HG03097 (cell line): Measurements from ENCODE around the gene GTF3C5.
"Not testable (repeated sequence)": the region's sequence is repeated elsewhere in the genome, so short reads cannot be mapped to it uniquely, and the experiment has no call there.

Experiments
- ATAC-seq: cut with Tn5 transposase; IDR thresholded peaks from one replicate; pipeline ENCODE4 v1.9.1; 2021; ENCODE audit not compliant: unreplicated experiment, low FRiP score

GTF3C5 gene

DNA sequence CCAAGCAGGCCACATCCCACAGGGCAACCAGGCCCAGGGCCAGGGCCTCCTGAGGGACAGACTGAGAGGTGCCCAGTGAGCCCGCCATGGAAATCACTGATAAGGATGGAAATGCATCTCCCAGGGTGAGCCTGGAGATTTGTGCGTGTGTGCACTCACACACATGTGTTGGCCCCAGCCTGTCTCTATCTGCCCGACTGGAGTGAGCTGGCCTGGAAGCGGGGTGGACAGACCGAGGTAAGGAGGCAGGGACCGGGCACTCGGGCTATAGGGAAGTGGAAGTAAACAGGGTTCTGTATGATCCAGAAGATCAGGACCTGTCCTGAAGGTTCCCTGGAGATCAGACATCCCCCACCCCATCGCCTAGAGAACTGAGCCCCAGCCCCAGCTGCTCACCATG, 34.9 kb upstream of the GTF3C5 start:
- ATAC-seq = no peak

DNA sequence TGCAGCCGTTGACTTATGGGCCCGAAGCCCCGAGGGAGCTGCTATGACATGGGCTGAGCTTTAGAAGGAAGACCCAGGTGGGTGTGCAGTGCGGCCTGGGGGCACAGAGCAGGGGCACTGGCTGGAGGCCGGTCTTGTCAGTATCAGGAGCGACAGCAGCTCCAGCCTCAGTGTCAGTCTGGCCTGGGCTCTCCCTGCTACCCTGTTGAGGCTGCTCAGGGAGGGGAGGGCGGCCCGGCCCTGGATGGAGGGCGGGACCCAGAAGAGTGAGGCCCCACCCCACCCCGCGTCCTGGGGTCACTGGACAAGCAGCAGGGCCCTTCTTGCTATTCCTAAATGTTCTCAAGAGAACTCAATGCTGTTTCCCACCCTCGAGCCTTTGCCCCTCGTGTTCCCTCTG, 34.3 kb upstream of the GTF3C5 start:
- no peak for ATAC-seq

DNA sequence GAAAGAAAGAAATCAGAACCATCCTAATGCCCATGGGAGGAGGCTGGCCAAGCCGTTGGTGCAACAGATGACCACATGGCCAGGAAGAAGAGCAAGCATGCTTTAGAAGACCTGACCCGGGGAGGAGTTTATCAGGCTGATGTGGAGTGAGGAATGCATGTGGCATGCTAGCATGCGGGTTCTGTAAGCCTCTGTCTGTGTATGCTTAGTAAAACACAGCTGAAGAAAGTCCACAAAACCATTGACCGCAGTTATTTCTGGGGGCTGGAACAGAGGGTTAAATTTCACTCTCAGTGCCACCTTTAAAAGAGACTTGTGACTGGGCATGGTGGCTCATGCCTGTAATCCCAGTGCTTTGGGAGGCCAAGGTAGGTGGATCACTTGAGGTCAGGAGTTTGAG, 33.2 kb upstream of the GTF3C5 start:
- ATAC-seq = no peak

DNA sequence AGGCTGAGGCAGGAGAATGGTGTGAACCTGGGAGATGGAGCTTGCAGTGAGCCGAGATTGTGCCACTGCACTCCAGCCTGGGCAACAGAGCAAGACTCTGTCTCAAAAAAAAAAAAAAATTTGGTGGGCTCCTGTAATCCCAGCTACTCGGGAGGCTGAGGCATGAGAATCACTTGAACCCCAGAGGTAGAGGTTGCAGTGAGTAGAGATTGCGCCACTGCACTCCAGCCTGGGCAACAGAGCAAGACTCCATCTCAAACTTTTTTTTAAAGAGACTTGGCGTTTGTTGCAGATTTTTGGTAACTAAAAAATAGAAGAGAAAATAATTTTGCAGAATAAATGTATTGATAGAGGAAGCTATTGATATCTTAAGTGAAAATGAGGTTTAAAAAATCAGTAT, 32.6 kb upstream of the GTF3C5 start:
- not testable (repeated sequence) for ATAC-seq

DNA sequence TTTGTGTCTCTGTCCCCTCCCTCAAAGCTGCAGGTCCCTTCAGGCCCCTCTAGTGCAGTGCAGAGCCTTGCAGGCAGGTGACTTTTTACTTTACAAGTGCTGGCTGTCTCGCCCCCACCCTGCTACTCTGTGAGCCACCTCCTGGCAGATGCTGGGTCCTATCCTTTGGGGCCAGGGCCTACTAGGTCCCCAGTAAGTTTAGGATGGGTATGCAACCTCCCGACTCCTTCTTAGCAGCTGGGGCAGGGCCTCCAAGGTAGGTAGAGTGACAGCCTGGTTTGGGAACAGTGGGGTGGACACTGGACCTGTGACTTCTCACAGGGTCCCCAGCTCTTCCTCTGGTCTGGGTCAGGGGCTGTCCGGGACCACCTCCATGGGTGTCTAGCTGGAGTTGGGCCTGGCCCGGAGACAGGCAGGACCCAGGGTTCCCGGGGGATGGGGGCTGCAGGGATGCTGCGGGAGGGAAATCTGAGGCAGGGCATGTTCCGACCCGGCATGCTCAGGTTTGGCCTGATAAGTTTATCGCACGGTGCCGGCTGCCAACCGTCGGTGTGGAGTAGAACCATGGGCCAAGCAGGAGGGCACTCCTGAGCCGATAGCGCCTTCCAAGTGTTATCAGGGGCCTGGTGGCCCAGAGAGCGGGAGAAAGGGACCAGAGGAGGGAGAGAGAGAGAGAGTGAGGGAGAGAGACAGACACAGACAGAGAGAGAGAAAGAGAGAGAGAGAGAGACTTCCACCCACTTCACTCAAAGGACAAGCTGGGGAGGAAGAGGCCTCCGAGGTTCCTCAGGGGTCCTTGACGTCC, 31.8 kb upstream of the GTF3C5 start:
- no peak for ATAC-seq

DNA sequence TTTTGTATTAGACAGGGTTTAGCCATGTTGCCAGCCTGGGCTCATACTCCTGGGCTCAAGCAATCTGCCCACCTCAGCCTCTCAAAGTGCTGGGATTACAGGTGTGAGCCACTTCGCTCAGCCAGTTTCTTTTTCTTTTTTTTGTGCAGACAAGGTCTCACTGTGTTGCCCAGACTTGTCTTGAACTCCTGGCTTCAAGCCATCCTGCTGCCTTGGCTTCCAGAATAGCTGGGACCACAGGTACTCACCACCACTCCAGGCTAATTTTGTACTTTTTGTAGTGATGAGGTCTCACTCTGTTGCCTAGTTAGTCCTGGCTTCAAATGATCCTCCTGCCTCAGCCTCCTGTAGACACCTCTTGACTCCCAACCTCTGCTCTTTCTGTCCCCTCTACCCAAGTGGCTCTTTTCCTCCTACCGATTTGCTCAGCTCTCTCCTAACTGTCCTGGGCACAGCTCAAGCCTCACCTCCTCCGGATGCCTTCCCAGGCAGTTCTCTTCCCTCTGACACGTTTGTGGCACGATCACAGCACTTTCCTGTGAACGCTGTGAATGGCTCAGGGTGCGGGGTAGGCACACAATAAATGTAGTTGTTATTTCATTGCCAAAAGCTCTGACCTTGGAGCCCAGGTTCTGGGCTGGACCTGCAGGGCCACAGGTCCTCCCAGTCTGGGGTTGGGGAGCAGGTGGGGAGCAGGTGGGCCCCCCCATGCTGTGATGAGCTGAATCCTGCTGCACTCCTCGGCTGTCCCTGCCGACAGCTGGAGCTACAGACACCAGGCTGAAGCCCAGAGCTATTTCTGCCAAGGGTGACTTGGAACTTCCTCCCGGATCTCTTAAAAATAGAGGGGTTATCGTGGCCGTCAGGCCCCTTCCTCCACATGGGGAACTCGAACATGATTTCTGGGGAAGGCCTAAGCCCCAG, 28.4 kb upstream of the GTF3C5 start:
- ATAC-seq = no peak

DNA sequence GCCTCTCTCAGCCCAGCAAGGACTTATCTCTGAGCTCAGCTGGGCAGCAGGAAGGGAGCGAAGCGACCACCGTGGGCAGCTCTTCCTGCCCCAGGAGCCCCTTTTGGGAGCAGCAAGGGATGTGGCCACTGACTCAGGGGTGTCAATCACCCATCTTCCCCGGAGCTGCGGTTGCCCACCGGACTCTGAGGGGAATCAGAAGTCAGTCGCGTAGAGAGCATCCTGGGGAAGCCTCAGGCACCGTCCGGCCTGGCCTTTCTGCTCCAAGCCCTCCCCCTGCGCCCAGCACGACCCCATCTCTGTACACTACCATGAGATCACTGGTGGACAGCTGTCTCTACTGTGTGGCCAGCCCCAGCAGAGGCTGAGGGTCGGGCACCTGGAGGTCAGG, 27.7 kb upstream of the GTF3C5 start:
- ATAC-seq = no peak

DNA sequence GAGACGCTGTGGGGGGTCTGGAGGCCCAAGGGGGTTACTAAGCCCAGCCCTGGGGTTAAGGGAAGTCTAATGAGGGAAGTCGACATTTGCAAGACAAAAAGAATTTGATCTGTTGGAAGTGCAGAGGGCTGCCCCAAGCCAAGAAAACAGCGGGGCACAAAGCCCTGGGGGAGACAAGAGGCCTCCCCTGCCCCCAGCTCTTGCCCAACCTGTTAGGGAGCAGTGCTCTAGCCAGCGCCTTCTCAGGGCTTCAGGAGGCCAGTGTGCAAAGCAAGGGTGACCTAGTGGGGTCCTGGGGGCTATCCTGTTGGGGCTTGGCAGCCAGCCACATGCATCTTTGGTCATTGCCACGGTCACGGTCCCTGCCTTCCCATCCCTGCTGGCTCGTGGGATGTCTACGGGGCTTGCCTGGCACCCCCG, 27.1 kb upstream of the GTF3C5 start:
- ATAC-seq = no peak

DNA sequence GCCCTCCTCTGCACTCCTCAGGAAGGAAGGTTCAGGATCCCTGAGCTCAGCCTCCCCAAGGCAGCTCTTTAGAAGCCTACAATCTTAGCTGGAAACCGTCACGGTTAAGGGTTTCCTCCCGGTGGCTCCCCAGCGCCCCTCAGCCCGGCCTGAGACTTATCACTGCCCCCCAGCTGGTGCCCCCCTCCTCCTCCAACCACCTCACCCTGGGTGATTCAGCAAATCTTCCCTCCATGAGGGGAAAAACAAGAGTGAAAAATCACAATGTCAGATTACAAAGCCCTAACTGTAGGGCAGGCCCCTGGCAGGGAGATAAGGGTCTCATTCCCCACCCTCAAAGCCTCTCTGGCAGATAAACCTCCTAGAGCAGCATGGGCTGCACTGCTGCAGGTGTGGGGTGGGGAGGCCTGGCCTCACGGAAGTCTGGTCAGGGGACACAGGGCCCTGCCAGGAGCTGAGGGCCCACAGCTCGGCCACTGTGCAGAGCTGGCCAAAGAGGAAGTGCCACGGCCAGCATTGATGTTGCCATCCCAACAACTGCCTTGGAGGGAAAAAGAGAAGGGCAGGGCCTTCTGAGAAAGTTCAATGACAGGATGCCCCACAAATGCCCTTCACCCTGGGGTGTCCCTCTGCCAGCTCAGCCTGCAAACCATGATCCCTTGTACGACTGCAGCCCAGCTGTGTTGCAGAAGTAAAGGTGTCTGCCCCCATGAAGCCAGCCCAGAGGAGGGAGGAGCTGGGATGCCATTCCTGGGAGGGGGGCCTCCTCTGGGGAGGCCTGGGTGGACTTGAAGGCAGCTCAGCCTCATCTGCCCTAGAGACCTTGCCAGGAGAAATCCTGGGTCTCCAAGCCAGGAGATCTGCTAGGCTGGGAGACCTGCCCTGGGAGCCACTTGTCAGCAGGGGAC, 26.5 kb upstream of the GTF3C5 start:
- ATAC-seq = no peak

DNA sequence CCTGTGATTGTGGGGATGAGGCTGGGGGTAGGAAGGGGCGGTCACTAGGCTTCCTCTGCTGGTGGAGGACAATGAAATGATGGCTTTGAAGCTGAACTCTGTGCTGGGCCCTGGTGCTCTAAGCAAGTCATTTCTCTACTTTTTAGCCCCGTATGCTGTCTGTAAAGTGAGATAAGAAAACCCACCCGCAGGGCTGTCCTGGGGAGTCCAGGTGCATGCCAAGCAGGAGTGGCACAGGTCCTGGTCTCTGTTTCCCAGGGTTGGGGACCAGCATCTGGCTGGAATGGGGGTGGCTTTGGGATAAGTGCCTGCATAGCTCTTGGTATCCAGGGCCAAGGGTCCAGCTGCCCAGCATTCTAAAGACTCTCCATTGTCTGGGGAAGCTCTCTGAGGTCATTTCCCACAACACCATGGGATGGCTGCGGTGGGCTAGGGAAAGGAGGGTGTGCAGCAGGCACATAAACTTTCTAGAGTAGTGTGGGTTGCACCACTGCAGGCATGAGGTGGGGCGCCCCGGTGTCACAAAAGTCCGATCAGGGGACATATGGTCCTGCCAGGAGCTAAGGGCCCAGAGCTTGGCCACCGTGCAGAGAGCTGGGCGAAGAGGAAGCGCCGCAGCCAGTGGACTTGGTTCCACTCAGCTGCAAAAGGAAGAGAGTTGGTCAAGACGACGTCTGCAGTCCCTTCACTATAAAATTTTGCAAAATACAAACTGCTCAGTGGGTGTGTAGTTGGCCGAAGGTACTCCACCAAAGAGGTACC, 25.6 kb upstream of the GTF3C5 start:
- no peak for ATAC-seq

DNA sequence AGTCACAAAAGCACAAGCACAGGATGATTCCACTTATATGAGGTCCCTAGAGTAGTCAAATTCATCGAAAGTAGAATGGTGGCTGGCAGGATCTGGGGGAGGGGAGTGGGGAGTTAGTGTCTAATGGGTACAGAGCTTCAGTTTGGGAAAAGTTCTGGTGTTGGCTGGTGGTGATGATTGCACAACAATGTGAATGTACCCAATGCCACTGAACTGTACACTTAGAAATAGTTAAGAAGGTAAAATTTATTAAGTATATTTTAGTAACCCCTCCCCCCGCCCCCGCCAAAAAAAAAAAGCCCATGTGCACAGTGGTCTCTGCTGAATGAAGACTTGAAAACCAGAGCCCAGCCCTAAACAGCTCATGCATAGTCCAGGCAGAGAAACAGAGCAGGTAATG, 24.8 kb upstream of the GTF3C5 start:
- no peak for ATAC-seq

DNA sequence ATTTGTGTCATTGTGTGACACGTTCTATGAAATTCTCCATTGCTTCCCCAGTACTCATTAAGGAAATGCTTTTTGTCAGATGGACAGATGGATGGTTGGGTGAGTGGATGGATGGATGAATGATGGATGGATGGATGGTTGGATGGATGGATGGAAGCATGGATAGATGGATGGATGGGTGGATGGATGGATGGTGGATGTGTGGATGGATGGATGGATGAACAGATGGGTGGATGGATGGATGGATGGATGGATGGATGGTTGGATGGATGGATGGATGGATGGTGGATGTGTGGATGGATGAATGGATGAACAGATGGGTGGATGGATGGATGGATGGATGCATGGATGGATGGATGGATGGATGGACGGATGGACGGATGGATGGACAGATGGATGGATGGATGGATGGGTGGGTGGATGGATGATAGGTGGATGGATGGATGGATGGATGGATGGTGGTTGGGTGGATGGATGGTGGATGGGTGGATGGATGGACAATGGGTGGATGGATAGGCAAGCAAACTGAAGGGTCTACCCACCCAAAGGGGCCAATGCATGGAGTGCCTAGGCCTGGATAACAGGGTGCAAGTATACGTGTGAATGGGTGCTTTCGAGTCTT, 24.0 kb upstream of the GTF3C5 start:
- no peak for ATAC-seq

DNA sequence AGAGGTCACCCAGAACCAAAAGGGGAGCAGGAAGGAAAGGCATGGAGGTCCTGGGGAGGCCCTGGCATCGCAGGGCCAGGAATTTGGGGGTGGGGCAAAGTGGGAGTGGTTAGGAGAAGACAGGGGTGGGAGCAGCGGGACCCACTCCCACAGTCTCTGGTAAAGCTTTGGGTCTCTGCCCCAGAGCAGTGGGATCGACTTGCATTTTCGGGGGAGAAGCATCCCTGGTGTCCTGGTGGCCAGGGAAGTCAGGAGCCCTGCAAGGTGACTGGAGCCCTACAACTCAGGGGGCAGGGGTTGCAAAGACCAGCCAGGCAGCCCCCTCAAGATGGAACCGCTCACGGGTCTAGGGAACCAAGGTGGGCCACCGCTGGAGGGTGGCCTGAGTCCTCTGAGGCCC, 22.4 kb upstream of the GTF3C5 start:
- ATAC-seq = no peak

DNA sequence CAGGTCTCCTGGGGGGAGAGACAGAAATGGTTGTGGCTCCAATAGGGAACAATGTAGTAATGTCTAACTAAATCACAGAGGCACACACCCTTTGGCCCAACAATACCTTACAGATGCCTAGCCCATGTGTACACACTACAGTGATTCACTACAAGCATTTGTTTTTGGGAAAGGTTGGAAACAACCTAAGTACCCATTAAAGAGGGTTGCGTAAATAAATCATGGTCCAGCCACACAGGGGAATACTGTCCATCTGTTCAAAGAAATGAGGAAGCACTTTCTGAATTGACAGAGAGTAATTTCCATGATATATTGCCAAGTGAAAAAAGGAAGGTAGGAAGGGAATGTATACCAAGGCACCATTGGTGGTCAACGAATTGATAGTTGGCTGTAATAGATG, 22.0 kb upstream of the GTF3C5 start:
- no peak for ATAC-seq

DNA sequence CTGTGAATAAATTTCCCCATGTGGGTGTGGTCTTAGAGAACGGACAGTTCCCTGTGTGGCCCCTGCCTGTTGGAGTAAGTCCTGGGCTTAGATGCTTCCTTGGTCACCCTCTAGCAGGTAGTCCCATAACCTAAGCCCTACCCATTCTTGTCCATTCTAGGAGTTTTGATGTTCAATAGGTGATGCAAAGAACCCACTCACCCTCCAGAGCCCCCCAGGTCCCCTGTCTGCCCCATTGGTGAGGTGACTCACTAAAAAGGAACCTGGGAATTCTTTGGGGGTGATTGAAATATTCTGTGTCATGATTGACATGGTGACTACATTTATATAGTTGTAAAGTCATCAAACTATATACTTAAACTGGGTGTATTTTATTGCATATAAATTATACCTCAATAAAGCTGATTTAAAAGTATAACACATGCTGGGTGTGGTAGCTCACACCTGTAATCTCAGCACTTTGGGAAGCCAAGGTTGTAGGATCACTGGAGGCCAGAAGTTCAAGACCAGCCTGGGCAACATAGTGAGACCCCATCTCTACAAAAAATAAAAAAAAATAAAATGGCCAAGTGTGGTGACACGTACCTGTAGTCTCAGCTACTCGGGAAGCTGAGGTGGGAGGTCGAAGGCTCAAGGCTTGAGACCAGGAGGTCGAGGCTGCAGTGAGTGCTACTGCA, 20.8 kb upstream of the GTF3C5 start:
- no peak for ATAC-seq

DNA sequence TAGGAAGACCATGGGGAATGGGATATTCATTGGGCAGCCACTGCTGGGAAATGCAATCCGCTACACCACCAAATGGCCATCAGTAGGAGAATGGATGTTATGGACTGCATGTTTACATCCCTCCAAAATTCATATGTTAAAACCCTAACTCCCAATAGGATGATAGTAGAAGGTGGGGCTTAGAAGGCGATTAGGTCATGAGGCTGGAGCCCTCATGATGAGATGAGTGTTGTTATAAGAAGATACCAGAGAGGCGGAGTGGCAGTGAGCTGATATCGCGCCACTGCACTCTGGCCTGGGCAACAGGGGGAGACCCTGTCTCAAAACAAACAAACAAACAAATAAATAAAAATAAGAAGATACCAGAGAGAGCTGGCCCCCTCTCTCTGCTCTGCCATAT, 16.1 kb upstream of the GTF3C5 start:
- ATAC-seq = no peak

DNA sequence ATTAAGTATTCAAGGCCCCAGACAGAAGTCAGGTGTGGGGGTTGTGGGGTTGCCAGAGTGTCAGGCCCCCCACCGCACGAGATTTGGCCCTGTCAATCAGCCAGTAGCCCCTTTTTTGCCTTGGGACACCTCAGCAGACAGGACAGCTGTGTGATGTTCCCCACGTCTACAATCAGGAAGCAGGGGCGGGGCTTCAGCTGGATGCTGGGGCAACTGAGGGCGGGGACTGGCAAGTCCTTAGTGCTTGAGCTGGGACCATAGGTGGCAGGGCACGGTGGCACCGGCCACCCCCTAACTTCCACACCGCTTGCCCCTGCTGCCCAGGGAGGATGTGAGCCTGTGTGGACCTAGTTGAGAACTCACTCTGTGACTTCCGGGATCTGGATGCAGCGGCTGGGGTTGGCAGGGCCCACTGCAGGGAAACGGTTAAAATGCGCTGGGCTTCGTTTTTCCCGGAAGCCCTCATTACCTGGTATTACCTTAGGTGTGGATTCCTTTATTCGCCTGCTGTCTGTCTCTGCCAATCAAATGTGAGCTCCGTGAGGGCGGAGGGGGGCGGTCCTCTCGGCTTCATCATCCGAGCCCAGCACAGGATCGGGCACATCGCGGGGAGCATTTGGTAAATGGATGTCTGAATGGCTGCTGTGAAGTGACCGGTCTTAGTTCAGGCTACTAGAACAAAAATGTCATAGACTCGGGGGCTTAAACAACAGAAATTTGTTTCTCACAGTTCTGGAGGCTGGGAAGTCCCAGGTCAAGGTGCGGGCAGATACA, 7.5 kb upstream of the GTF3C5 start:
- no peak for ATAC-seq

DNA sequence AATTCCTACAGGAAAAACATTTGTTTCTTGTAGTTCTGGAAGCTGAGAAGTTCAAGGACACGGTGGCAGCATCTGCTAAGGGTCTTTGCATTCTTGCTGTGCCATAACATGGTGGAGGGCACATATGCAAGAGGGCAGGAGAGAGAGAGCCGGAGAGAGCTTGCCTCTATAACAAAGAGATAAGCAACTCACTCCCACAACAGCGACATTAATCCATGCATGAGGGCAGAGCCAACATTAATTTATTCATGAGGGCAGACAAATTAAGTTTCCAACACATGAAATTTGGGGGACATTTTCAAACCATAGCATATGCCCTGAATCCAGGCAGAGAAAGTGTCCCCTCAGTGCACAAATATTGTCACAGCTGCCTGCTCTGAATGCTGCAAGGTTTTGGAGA, 4.4 kb upstream of the GTF3C5 start:
- no peak for ATAC-seq
